Stimulated activated CD4-positive, alpha-beta T cell treated with anti-CD3 and anti-CD28 coated beads, Interleukin-4, amount 100 ng/mL, for 48 hours (primary cell): ENCODE measurements around the gene HLCS.

ENCODE experiments used
- DNase-seq, 2 donors: peaks; one replicate each; pipeline ENCODE4 v3.0.0-alpha.2; 2020; ENCODE audit warnings: low read depth in 2 of 2

Gene HLCS

GRCh38 chr21:36883532-36884486 is 82.7 kb downstream of the HLCS start:
- no peak for DNase-seq

- no peak for DNase-seq
Observed at GRCh38 chr21:36882776-36883175, 83.7 kb downstream of the HLCS start.

GRCh38 chr21:36881228-36881627 is 85.2 kb downstream of the HLCS start:
- no peak for DNase-seq

- no peak for DNase-seq
Observed at GRCh38 chr21:36879827-36880226, 86.6 kb downstream of the HLCS start.

- no peak for DNase-seq
Observed at GRCh38 chr21:36877741-36878140, 88.7 kb downstream of the HLCS start.

- no peak for DNase-seq
Observed at GRCh38 chr21:36874665-36875064, 91.8 kb downstream of the HLCS start.

- no peak for DNase-seq
Observed at GRCh38 chr21:36873513-36873912, 93.0 kb downstream of the HLCS start.

- no peak for DNase-seq
Observed at GRCh38 chr21:36867291-36867905, 99.1 kb downstream of the HLCS start.

- DNase-seq: no peak
Observed at GRCh38 chr21:36866419-36866818, 100.0 kb downstream of the HLCS start.

GRCh38 chr21:36864974-36865373 is 101.5 kb downstream of the HLCS start:
- DNase-seq: no peak

GRCh38 chr21:36863260-36863659 is 103.2 kb downstream of the HLCS start:
- no peak for DNase-seq

- no peak for DNase-seq
Observed at GRCh38 chr21:36861595-36862323, 104.7 kb downstream of the HLCS start.

- no peak for DNase-seq
Observed at GRCh38 chr21:36860736-36861594, 105.5 kb downstream of the HLCS start.

- DNase-seq: peak; percentile 20 to 23
Observed at GRCh38 chr21:36859744-36860501, 106.5 kb downstream of the HLCS start.

GRCh38 chr21:36858320-36858957 is 108.0 kb downstream of the HLCS start:
- DNase-seq: no peak

GRCh38 chr21:36856643-36857042 is 109.8 kb downstream of the HLCS start:
- no peak for DNase-seq

- no peak for DNase-seq
Observed at GRCh38 chr21:36854391-36854790, 112.1 kb downstream of the HLCS start.

GRCh38 chr21:36852864-36853263 is 113.6 kb downstream of the HLCS start:
- no peak for DNase-seq

GRCh38 chr21:36852293-36852692 is 114.2 kb downstream of the HLCS start:
- no peak for DNase-seq

GRCh38 chr21:36851121-36851520 is 115.3 kb downstream of the HLCS start:
- DNase-seq: no peak
